Transverse colon (tissue), 4 donors: Measurements from ENCODE around the gene ITM2C. TPM values are rescaled to one million over a fixed set of nuclear protein-coding genes. Genes with fewer than 3 reads are reported as not detected.

Source experiments
- DNase-seq: peaks from one replicate; pipeline ENCODE4 v3.0.0-alpha.2; 2019
- H3K27ac ChIP-seq, 4 donors: fragments of 200-600 bp; sonication (generic); 2 replicates each; pipeline ENCODE4 v1.5.1; 2016 to 2018; ENCODE audit warnings: inconsistent platforms in 4 of 4
- H3K27me3 ChIP-seq: fragments of 200-600 bp; sonication (generic); 2 replicates; pipeline ENCODE4 v1.5.1; 2017; ENCODE audit warnings: inconsistent platforms
- H3K36me3 ChIP-seq, 4 donors: fragments of 200-600 bp; sonication (generic); 2 replicates each; pipeline ENCODE4 v1.5.1; 2017 to 2019; ENCODE audit warnings: inconsistent platforms in 4 of 4
- H3K4me1 ChIP-seq, 4 donors: fragments of 200-600 bp; sonication (generic); 2 replicates each; pipeline ENCODE4 v1.5.1; 2017 to 2020; ENCODE audit warnings: inconsistent platforms in 4 of 4
- H3K4me3 ChIP-seq, 4 donors: fragments of 200-600 bp; sonication (generic); 1 replicate in 1 of 4; 2 replicates in 3 of 4; pipeline versions ENCODE4 v1.5.1 to v1.6.1; 2017 to 2019; ENCODE audit warnings: inconsistent platforms in 4 of 4
- H3K9me3 ChIP-seq, 2 donors: fragments of 200-600 bp; sonication (generic); 2 replicates each; pipeline ENCODE4 v1.5.1; 2017 to 2019; ENCODE audit warnings: inconsistent platforms in 2 of 2
- CTCF ChIP-seq, 5 experiments: fragments of 200-600 bp in 3 of 5; fragments of 450-650 bp in 2 of 5; sonication (generic) in 3 of 5; IDR thresholded peaks; 1 replicate in 2 of 5; 2 replicates in 3 of 5; pipeline ENCODE4 v1.5.1; 2016 to 2017; ENCODE audit warnings: antibody characterized with exemption in 5 of 5, inconsistent platforms in 3 of 5, mild to moderate bottlenecking in 2 of 5, moderate library complexity in 1 of 5
- EP300 ChIP-seq: sonication (generic); formaldehyde crosslinking; IDR thresholded peaks from one replicate; pipeline ENCODE4 v1.6.1; 2017; ENCODE audit warnings: antibody characterized with exemption, low read depth
- POLR2A ChIP-seq: fragments of 450-650 bp; IDR thresholded peaks from one replicate; pipeline ENCODE4 v1.6.1; 2016; ENCODE audit warnings: antibody characterized with exemption, mild to moderate bottlenecking, moderate library complexity
- POLR2AphosphoS5 ChIP-seq, 3 donors: sonication (generic); formaldehyde crosslinking; IDR thresholded peaks; one replicate each; pipeline ENCODE4 v1.6.1; 2016; ENCODE audit warnings: antibody characterized with exemption in 3 of 3
- WGBS, 2 donors: methylation state at CpG; one replicate each; pipeline ENCODE4 v1.1.5; 2018; ENCODE audit warnings: low coverage in 1 of 2; 5-methylcytosine and 5-hydroxymethylcytosine counted together
- in situ Hi-C, 4 donors: fragments of 200-750 bp; cut with MboI; loops; one replicate each; pipeline versions ENCODE4 v1.15.0 to v1.15.1; 2017; ENCODE audit warnings: low sequenced_read_pairs in 3 of 4, low pct_ligation_motif_present in 1 of 4, low pct_unique_long_range_greater_than_20kb in 1 of 4
- intact Hi-C: fragments of 100-400 bp; cut with DNase I; formaldehyde crosslinking; loops from one replicate; pipeline ENCODE4 v1.15.1; 2023; ENCODE audit warnings: low total_unique reads
- total RNA-seq, 4 donors: library from RNA; depleted of rRNA; stranded (reverse); fragments of >200 nt; gene quantifications; one replicate each; pipeline ENCODE4 v1.1.0, GENCODE V29; 2016

ITM2C gene
- total RNA-seq, 4 donors from 2014 or later: 911 to 2,535 (median 1,776) TPM

- TF ChIP-seq POLR2A (no peak), CTCF (IDR thresholded peaks at IDR 0.05) (peak; percentile 64 to 80 (median 76))
- Histone ChIP-seq H3K4me1 (peaks cover 0 to 16% (median 12%) of the 10 kb centered on the region in 4 donors), H3K27me3 (peaks cover 35% of the 10 kb centered on the region), H3K4me3 (peak overlapping the region in 2 of 4 donors; percentile 17 to 23), H3K27ac (no peak overlapping the region), H3K9me3 (no peaks in the 10 kb centered on the region), H3K36me3 (no peaks in the 10 kb centered on the region)
- intact Hi-C loops: no loop called here
- DNase-seq: peak; percentile 45
- WGBS, 2 donors: 0 to 23% methylated on average over 1 to 14 of the region's 14 CpGs
- in situ Hi-C loops: loop anchor here in 2 of 4 donors (10.0 to 25.0 kb wide), 3 partner anchors 112 to 613 kb away; partner anchors contain the start of gene CAB39 (in 1 of the 2)
These were observed 40.2 kb upstream of the ITM2C start for GRCh38 chr2:230824406-230824978.

GRCh38 chr2:230825354-230825753 is 39.4 kb upstream of the ITM2C start:
- TF ChIP-seq EP300: no peak
- no peak for TF ChIP-seq CTCF (IDR thresholded peaks at IDR 0.05)
- no peak for TF ChIP-seq POLR2AphosphoS5 (IDR thresholded peaks at IDR 0.05)
- TF ChIP-seq POLR2A: no peak
- peaks cover 0 to 16% (median 12%) of the 10 kb centered on the region in 4 donors for H3K4me1 ChIP-seq
- intact Hi-C loops (no loop called here), in situ Hi-C loops (loop anchor here in 3 of 4 donors (10.0 to 25.0 kb wide), 2 partner anchors 159 to 612 kb away; no protein-coding TSS in a partner anchor)
- 71 to 73% methylated on average over 1 of the region's 1 CpG for WGBS, 2 donors
- peaks cover 35% of the 10 kb centered on the region for H3K27me3 ChIP-seq
- no peak overlapping the region for H3K27ac ChIP-seq
- no peak for DNase-seq
- no peaks in the 10 kb centered on the region for H3K36me3 ChIP-seq
- H3K4me3 ChIP-seq: no peak overlapping the region
- H3K9me3 ChIP-seq: no peaks in the 10 kb centered on the region

- Histone ChIP-seq H3K4me1 (peaks cover 0 to 16% (median 12%) of the 10 kb centered on the region in 4 donors), H3K4me3 (peak overlapping the region in 3 of 4 donors; percentile 21 to 43 (median 39)), H3K27ac (no peak overlapping the region), H3K36me3 (no peaks in the 10 kb centered on the region), H3K9me3 (no peaks in the 10 kb centered on the region), H3K27me3 (peaks cover 35% of the 10 kb centered on the region)
- TF ChIP-seq POLR2AphosphoS5 (IDR thresholded peaks at IDR 0.05) (no peak), POLR2A (no peak), EP300 (no peak), CTCF (IDR thresholded peaks at IDR 0.05) (no peak)
- intact Hi-C loops: no loop called here
- in situ Hi-C loops: loop anchor here in 3 of 4 donors (10.0 to 25.0 kb wide), 2 partner anchors 157 to 609 kb away; no protein-coding TSS in a partner anchor
- no peak for DNase-seq
- 38 to 75% methylated on average over 4 to 35 of the region's 36 CpGs for WGBS, 2 donors
These were observed 36.9 kb upstream of the ITM2C start for GRCh38 chr2:230827774-230828271.

- peaks cover 35% of the 10 kb centered on the region for H3K27me3 ChIP-seq
- intact Hi-C loops (no loop called here), in situ Hi-C loops (loop anchor here in 3 of 4 donors (10.0 to 25.0 kb wide), 2 partner anchors 156 to 609 kb away; no protein-coding TSS in a partner anchor)
- H3K36me3 ChIP-seq: no peaks in the 10 kb centered on the region
- 23% methylated on average over 43 of the region's 61 CpGs; no CpG with 5 or more reads in 1 of the 2 donors for WGBS, 2 donors
- no peaks in the 10 kb centered on the region for H3K9me3 ChIP-seq
- peaks cover 0 to 16% (median 12%) of the 10 kb centered on the region in 4 donors for H3K4me1 ChIP-seq
- peak; percentile 57 for DNase-seq
- H3K27ac ChIP-seq: no peak overlapping the region
- TF ChIP-seq POLR2A (no peak), CTCF (IDR thresholded peaks at IDR 0.05) (no peak), POLR2AphosphoS5 (IDR thresholded peaks at IDR 0.05) (no peak), EP300 (no peak)
- peak overlapping the region; percentile 6 to 43 (median 30) for H3K4me3 ChIP-seq
These were observed 36.3 kb upstream of the ITM2C start for GRCh38 chr2:230828272-230828961.
